Activated B cell treated with CpG ODN at 0.5 μM for 24 hours (primary cell): Measurements from ENCODE around the gene GALNT12. TPM values are rescaled to one million over a fixed set of nuclear protein-coding genes. Genes with fewer than 3 reads are reported as not detected.

ENCODE experiments used
- ATAC-seq: fragments of 200-7000 bp; cut with Tn5 transposase; one replicate; pipeline ENCODE4 v1.10.0; 2021; ENCODE audit warnings: low read depth, mild to moderate bottlenecking, moderate library complexity
- CTCF ChIA-PET: fragments of 350-600 bp; sonication (Branson Sonifier 250); formaldehyde crosslinking; loops from one replicate; lab custom pipeline; 2021; ENCODE audit warnings: antibody characterized with exemption; lab: Charles Lee
- POLR2A ChIA-PET: fragments of 350-600 bp; sonication (Branson Sonifier 250); formaldehyde crosslinking; loops from one replicate; lab custom pipeline; 2021; ENCODE audit warnings: antibody characterized with exemption; lab: Charles Lee
- DNase-seq: peaks from one replicate; pipeline ENCODE4 v3.0.0; 2022
- H3K27ac Mint-ChIP-seq: one replicate; pipeline ENCODE4 v1.8.0; 2020; ENCODE audit warnings: mixed read lengths
- H3K27me3 Mint-ChIP-seq: one replicate; pipeline ENCODE4 v1.8.0; 2021; ENCODE audit warnings: mixed read lengths
- H3K36me3 Mint-ChIP-seq: one replicate; pipeline ENCODE4 v1.8.0; 2021; ENCODE audit warnings: low read depth, mixed read lengths
- H3K4me1 Mint-ChIP-seq: one replicate; pipeline ENCODE4 v1.8.0; 2021; ENCODE audit warnings: mixed read lengths
- H3K4me3 Mint-ChIP-seq: one replicate; pipeline ENCODE4 v1.8.0; 2020; ENCODE audit warnings: mild to moderate bottlenecking, mixed read lengths
- H3K9me3 Mint-ChIP-seq: one replicate; pipeline ENCODE4 v1.8.0; 2020; ENCODE audit warnings: mixed read lengths
- intact Hi-C: fragments of 100-400 bp; cut with micrococcal nuclease; formaldehyde crosslinking; loops from one replicate; pipeline ENCODE4 v1.15.1; 2024
- total RNA-seq: library from RNA; stranded (reverse); gene quantifications from 2 replicates; pipeline ENCODE4 v1.2.3, GENCODE V29; 2022
- TF ChIP-seq, protein P1 (sequence below): fragments of 200-600 bp; IDR thresholded peaks from one replicate; pipeline ENCODE4 v1.8.0; 2022; ENCODE audit warnings: antibody characterized with exemption, mild to moderate bottlenecking

Gene GALNT12
- total RNA-seq, 1 donor from 2014 or later, result 2.0 TPM

DNA sequence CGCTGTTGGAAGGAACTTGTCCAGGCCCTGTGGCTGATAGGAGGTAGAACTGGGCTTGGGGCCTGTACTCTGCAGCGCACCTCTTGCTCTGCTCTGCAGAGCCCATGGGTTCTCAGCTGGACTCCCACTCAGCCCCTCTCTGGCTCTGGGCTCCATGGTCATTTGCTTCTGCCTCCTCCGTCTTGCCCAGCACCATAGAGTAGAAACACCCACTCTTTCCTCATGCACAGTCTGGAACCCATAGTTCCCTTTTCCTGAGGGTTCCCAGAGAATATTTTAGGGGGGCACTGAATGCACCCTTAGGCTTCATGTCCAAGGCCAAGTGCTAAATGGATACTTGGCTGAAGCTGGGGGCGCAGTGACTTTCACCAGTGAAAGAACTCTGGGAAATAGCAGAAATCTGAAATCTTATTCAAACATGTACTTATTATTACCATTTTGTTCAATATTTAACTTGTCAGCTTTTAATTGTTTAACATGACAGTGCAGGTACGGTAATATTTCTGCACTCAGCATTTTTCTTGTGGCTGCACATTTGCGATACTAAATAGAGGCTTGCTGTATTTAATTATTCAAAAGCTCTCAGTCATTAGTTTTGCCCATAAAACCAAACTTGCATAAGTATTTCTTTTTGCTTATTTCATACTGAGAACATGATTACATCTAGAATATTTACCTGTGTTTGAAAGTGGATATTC is 31.5 kb downstream of the GALNT12 start:
- DNase-seq (no peak), ATAC-seq (no peak)
- Mint-ChIP-seq H3K4me3 (no peak overlapping the region), H3K27me3 (no peaks in the 10 kb centered on the region), H3K4me1 (no peaks in the 10 kb centered on the region), H3K36me3 (peaks cover 5% of the 10 kb centered on the region), H3K9me3 (no peaks in the 10 kb centered on the region), H3K27ac (no peak overlapping the region)
- intact Hi-C loops, result no loop called here
- CTCF ChIA-PET, result no interaction called here
- TF ChIP-seq, protein P1, sequence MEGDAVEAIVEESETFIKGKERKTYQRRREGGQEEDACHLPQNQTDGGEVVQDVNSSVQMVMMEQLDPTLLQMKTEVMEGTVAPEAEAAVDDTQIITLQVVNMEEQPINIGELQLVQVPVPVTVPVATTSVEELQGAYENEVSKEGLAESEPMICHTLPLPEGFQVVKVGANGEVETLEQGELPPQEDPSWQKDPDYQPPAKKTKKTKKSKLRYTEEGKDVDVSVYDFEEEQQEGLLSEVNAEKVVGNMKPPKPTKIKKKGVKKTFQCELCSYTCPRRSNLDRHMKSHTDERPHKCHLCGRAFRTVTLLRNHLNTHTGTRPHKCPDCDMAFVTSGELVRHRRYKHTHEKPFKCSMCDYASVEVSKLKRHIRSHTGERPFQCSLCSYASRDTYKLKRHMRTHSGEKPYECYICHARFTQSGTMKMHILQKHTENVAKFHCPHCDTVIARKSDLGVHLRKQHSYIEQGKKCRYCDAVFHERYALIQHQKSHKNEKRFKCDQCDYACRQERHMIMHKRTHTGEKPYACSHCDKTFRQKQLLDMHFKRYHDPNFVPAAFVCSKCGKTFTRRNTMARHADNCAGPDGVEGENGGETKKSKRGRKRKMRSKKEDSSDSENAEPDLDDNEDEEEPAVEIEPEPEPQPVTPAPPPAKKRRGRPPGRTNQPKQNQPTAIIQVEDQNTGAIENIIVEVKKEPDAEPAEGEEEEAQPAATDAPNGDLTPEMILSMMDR, result no peak
- POLR2A ChIA-PET, result no interaction called here

DNA sequence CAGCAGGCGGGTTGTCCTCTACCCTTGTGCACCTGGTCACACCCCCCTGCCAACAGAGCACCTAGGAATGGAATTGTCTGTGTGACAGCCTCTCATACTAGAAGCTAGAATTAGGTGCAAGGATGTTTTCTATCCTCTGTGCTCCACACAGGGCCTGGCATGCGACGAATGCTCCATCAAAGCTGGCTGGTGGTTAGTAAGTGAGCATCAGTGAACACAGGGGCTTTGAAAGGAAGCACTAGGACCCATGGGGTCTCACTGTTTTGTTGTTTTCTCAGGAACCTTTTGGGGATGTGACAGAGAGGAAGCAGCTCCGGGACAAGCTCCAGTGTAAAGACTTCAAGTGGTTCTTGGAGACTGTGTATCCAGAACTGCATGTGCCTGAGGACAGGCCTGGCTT is 32.3 kb downstream of the GALNT12 start:
- Mint-ChIP-seq H3K27ac (no peak overlapping the region), H3K4me1 (no peaks in the 10 kb centered on the region), H3K27me3 (no peaks in the 10 kb centered on the region), H3K4me3 (no peak overlapping the region), H3K9me3 (no peaks in the 10 kb centered on the region), H3K36me3 (peaks cover 5% of the 10 kb centered on the region)
- no peak for DNase-seq
- intact Hi-C loops, result no loop called here
- no peak for ATAC-seq
- CTCF ChIA-PET, result interaction anchor here (0.7 kb wide), 1 partner anchor 8 kb away, joined by 4 read pairs; no protein-coding TSS in a partner anchor
- POLR2A ChIA-PET, result no interaction called here
- TF ChIP-seq, protein P1, result no peak

DNA sequence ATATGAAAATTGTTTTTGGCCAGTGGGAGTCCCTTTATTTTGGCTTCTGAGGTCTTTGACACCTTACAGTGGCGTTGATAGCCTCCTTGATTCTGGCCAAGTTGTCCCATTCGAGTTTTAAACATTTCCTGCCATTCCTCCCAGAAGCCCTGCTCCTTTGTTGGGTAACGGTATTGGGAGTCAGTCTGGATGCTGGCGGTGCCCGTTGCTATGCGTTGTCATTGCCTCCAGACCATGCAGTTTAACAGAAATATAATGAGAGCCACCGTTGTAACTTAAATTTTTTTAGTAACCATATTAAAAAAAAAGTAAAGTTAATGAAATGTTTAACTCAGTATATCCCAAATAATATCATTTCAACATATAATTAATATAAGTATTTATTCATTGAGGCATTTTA is 35.0 kb downstream of the GALNT12 start:
- H3K27me3 Mint-ChIP-seq, result no peaks in the 10 kb centered on the region
- H3K27ac Mint-ChIP-seq, result no peak overlapping the region
- intact Hi-C loops, result no loop called here
- CTCF ChIA-PET, result no interaction called here
- no peaks in the 10 kb centered on the region for H3K9me3 Mint-ChIP-seq
- H3K4me3 Mint-ChIP-seq, result no peak overlapping the region
- ATAC-seq (no peak), DNase-seq (no peak)
- no peaks in the 10 kb centered on the region for H3K4me1 Mint-ChIP-seq
- POLR2A ChIA-PET, result no interaction called here
- H3K36me3 Mint-ChIP-seq, result peaks cover 11% of the 10 kb centered on the region
- TF ChIP-seq, protein P1, result no peak

DNA sequence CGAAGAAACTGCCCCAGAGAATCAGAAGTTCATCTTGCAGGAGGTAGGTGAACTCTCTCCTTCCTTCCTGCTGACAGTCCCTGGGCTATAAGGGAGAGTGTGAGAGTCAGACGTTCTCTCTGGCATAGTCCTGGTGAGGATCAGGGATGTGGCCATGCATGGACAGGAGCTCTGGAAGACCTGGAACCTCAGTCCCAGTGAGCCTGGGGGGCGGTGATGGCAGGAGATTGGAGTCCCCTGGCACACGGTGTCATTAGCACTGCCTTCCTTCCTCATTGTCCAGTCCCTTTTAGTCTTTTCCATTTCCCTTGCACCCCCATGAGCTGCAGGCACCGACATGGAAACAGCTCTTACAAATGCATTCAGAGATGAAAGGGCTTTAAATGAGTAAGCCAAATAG is 38.6 kb downstream of the GALNT12 start:
- ChIA-PET POLR2A (no interaction called here), CTCF (interaction anchor here (1.1 to 5.1 kb wide), 2 partner anchors 11 to 295 kb away, joined by 3 to 65 read pairs; no protein-coding TSS in a partner anchor)
- DNase-seq (no peak), ATAC-seq (no peak)
- no peak overlapping the region for H3K27ac Mint-ChIP-seq
- H3K9me3 Mint-ChIP-seq, result no peaks in the 10 kb centered on the region
- intact Hi-C loops, result loop anchor here (5.0 kb wide), 2 partner anchors 376 to 1166 kb away; partner anchors contain the start of genes ALG2 and SEC61B
- no peak overlapping the region for H3K4me3 Mint-ChIP-seq
- no peaks in the 10 kb centered on the region for H3K27me3 Mint-ChIP-seq
- TF ChIP-seq, protein P1, result no peak
- peaks cover 6% of the 10 kb centered on the region for H3K36me3 Mint-ChIP-seq
- no peaks in the 10 kb centered on the region for H3K4me1 Mint-ChIP-seq

DNA sequence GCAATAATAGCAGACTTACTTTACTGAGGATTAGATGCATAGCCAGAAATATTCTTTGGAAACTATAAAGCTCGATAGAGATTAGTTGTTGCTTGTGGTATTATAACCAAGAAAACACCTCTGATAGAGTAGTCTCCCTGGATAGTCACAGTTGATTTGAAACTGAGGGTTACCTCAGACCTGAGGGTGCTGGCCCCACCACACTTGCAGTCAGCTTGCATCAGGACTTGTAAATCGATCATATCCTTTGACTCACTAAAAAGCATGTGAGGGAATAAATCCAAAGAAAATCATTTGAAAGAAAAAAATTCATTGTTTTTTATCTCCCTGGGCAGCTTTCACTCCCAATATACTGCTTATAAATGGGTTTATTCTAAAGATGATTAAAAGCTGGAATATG is 39.4 kb downstream of the GALNT12 start:
- DNase-seq, result no peak
- intact Hi-C loops, result loop anchor here (5.0 kb wide), 2 partner anchors 375 to 1165 kb away; partner anchors contain the start of genes ALG2 and SEC61B
- TF ChIP-seq, protein P1, result no peak
- Mint-ChIP-seq H3K4me3 (no peak overlapping the region), H3K9me3 (no peaks in the 10 kb centered on the region), H3K36me3 (peaks cover 6% of the 10 kb centered on the region), H3K4me1 (no peaks in the 10 kb centered on the region), H3K27me3 (no peaks in the 10 kb centered on the region), H3K27ac (no peak overlapping the region)
- ChIA-PET CTCF (interaction anchor here (1.1 to 5.1 kb wide), 4 partner anchors 10 to 294 kb away, joined by 3 to 65 read pairs (median 14); no protein-coding TSS in a partner anchor), POLR2A (no interaction called here)
- no peak for ATAC-seq
